Transverse colon (tissue), 4 donors: Measurements from ENCODE around the gene ILF3. TPM values are rescaled to one million over a fixed set of nuclear protein-coding genes. Genes with fewer than 3 reads are reported as not detected.
A peak's percentile ranks its signal among the peaks of the same experiment; 100 is the strongest.

Source experiments
- DNase-seq: peaks from one replicate; pipeline ENCODE4 v3.0.0-alpha.2; 2019
- H3K27ac ChIP-seq, 4 donors: fragments of 200-600 bp; sonication (generic); 2 replicates each; pipeline ENCODE4 v1.5.1; 2016 to 2018; ENCODE audit warnings: inconsistent platforms in 4 of 4
- H3K27me3 ChIP-seq: fragments of 200-600 bp; sonication (generic); 2 replicates; pipeline ENCODE4 v1.5.1; 2017; ENCODE audit warnings: inconsistent platforms
- H3K36me3 ChIP-seq, 4 donors: fragments of 200-600 bp; sonication (generic); 2 replicates each; pipeline ENCODE4 v1.5.1; 2017 to 2019; ENCODE audit warnings: inconsistent platforms in 4 of 4
- H3K4me1 ChIP-seq, 4 donors: fragments of 200-600 bp; sonication (generic); 2 replicates each; pipeline ENCODE4 v1.5.1; 2017 to 2020; ENCODE audit warnings: inconsistent platforms in 4 of 4
- H3K4me3 ChIP-seq, 4 donors: fragments of 200-600 bp; sonication (generic); 1 replicate in 1 of 4; 2 replicates in 3 of 4; pipeline versions ENCODE4 v1.5.1 to v1.6.1; 2017 to 2019; ENCODE audit warnings: inconsistent platforms in 4 of 4
- H3K9me3 ChIP-seq, 2 donors: fragments of 200-600 bp; sonication (generic); 2 replicates each; pipeline ENCODE4 v1.5.1; 2017 to 2019; ENCODE audit warnings: inconsistent platforms in 2 of 2
- EP300 ChIP-seq: sonication (generic); formaldehyde crosslinking; IDR thresholded peaks from one replicate; pipeline ENCODE4 v1.6.1; 2017; ENCODE audit warnings: antibody characterized with exemption, low read depth
- POLR2A ChIP-seq: fragments of 450-650 bp; IDR thresholded peaks from one replicate; pipeline ENCODE4 v1.6.1; 2016; ENCODE audit warnings: antibody characterized with exemption, mild to moderate bottlenecking, moderate library complexity
- POLR2AphosphoS5 ChIP-seq, 3 donors: sonication (generic); formaldehyde crosslinking; IDR thresholded peaks; one replicate each; pipeline ENCODE4 v1.6.1; 2016; ENCODE audit warnings: antibody characterized with exemption in 3 of 3
- WGBS, 2 donors: methylation state at CpG; one replicate each; pipeline ENCODE4 v1.1.5; 2018; ENCODE audit warnings: low coverage in 1 of 2; 5-methylcytosine and 5-hydroxymethylcytosine counted together
- in situ Hi-C, 4 donors: fragments of 200-750 bp; cut with MboI; loops; one replicate each; pipeline versions ENCODE4 v1.15.0 to v1.15.1; 2017; ENCODE audit warnings: low sequenced_read_pairs in 3 of 4, low pct_ligation_motif_present in 1 of 4, low pct_unique_long_range_greater_than_20kb in 1 of 4
- intact Hi-C: fragments of 100-400 bp; cut with DNase I; formaldehyde crosslinking; loops from one replicate; pipeline ENCODE4 v1.15.1; 2023; ENCODE audit warnings: low total_unique reads
- total RNA-seq, 4 donors: library from RNA; depleted of rRNA; stranded (reverse); fragments of >200 nt; gene quantifications; one replicate each; pipeline ENCODE4 v1.1.0, GENCODE V29; 2016
- TF ChIP-seq, protein P1 (sequence below), 5 experiments: fragments of 200-600 bp in 3 of 5; fragments of 450-650 bp in 2 of 5; sonication (generic) in 3 of 5; IDR thresholded peaks; 1 replicate in 2 of 5; 2 replicates in 3 of 5; pipeline ENCODE4 v1.5.1; 2016 to 2017; ENCODE audit warnings: antibody characterized with exemption in 5 of 5, inconsistent platforms in 3 of 5, mild to moderate bottlenecking in 2 of 5, moderate library complexity in 1 of 5

Gene ILF3
- total RNA-seq, 4 donors from 2014 or later, result 73.6 to 242 (median 151) TPM

DNA sequence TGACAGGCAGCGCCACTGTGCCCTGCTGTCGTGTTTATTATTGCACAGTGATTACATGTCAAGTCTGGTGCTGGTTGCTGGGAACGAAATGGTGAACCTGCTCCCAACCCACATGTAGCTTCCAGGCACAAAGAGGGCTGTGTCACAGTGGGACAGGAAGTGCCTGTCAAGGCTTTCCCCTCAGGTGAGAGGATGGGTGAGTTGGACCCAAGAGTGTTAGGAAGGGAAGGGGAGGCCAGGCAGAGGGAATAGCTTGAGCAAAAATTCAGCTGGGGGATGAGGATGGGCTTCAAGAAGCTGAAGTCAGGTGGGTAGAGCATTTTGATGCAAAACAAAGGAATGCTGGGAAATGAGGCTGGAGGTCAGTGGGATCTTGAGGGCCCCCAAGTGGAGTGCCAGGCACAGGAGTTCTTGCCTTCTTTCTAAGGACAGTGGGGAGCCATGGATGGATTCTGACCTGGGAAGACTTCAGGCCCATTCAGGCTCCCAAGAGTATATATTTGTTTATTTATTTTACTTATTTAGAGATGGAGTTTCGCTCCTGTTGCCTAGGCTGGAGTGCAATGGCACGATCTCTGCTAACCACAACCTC, 38.6 kb downstream of the ILF3 start:
- no peak for DNase-seq
- Histone ChIP-seq H3K4me3 (no peak overlapping the region), H3K27ac (no peak overlapping the region), H3K9me3 (no peaks in the 10 kb centered on the region), H3K4me1 (peaks cover 0 to 12% (median 8%) of the 10 kb centered on the region in 4 donors), H3K27me3 (no peaks in the 10 kb centered on the region), H3K36me3 (peaks cover 0 to 21% (median 8%) of the 10 kb centered on the region in 4 donors)
- TF ChIP-seq, protein P1, sequence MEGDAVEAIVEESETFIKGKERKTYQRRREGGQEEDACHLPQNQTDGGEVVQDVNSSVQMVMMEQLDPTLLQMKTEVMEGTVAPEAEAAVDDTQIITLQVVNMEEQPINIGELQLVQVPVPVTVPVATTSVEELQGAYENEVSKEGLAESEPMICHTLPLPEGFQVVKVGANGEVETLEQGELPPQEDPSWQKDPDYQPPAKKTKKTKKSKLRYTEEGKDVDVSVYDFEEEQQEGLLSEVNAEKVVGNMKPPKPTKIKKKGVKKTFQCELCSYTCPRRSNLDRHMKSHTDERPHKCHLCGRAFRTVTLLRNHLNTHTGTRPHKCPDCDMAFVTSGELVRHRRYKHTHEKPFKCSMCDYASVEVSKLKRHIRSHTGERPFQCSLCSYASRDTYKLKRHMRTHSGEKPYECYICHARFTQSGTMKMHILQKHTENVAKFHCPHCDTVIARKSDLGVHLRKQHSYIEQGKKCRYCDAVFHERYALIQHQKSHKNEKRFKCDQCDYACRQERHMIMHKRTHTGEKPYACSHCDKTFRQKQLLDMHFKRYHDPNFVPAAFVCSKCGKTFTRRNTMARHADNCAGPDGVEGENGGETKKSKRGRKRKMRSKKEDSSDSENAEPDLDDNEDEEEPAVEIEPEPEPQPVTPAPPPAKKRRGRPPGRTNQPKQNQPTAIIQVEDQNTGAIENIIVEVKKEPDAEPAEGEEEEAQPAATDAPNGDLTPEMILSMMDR (IDR thresholded peaks at IDR 0.05), result no peak
- TF ChIP-seq POLR2AphosphoS5 (IDR thresholded peaks at IDR 0.05) (no peak), POLR2A (no peak), EP300 (no peak)
- WGBS, 2 donors, result 80 to 82% methylated on average over 1 to 5 of the region's 5 CpGs
- in situ Hi-C loops (no loop called here), intact Hi-C loops (no loop called here)

DNA sequence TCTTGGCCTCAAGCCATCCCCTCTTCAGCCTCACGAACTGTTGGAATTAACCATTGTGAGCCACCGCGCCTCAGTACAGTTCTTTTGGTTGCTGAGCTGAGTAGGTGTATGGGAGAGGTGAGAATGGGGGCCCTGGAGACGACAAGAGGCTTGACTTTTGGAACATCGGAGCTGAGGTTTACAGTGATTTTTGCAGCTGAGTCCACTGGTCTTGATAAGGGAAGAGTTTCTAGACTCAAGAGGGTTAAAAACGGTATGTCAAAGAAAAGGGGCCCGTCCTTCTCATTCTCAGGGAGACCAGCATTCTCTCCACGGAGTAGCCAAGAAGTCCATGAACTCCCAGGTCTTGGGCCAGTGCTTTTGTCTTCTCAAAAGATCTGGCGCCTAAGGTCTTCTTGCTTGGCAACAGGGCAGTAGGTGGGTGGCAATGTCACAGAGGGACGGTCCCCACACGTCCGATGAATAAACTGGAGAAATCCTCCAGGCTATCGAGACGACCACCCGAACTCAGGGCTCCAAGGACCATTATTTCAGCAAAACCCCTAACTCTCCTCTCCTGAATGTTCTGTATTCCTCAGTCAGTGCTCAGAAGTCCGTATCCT, 40.7 kb downstream of the ILF3 start:
- in situ Hi-C loops, result no loop called here
- H3K9me3 ChIP-seq, result no peaks in the 10 kb centered on the region
- 51 to 53% methylated on average over 3 to 16 of the region's 16 CpGs for WGBS, 2 donors
- TF ChIP-seq POLR2A (no peak), POLR2AphosphoS5 (IDR thresholded peaks at IDR 0.05) (no peak), EP300 (no peak)
- TF ChIP-seq, protein P1 (IDR thresholded peaks at IDR 0.05), result no peak
- peak overlapping the region in 1 of 4 donors; percentile 15 for H3K4me3 ChIP-seq
- H3K36me3 ChIP-seq, result peaks cover 0 to 2% (median 0%) of the 10 kb centered on the region in 4 donors
- intact Hi-C loops, result no loop called here
- DNase-seq, result no peak
- H3K4me1 ChIP-seq, result peaks cover 0 to 12% (median 8%) of the 10 kb centered on the region in 4 donors
- H3K27me3 ChIP-seq, result no peaks in the 10 kb centered on the region
- H3K27ac ChIP-seq, result no peak overlapping the region

DNA sequence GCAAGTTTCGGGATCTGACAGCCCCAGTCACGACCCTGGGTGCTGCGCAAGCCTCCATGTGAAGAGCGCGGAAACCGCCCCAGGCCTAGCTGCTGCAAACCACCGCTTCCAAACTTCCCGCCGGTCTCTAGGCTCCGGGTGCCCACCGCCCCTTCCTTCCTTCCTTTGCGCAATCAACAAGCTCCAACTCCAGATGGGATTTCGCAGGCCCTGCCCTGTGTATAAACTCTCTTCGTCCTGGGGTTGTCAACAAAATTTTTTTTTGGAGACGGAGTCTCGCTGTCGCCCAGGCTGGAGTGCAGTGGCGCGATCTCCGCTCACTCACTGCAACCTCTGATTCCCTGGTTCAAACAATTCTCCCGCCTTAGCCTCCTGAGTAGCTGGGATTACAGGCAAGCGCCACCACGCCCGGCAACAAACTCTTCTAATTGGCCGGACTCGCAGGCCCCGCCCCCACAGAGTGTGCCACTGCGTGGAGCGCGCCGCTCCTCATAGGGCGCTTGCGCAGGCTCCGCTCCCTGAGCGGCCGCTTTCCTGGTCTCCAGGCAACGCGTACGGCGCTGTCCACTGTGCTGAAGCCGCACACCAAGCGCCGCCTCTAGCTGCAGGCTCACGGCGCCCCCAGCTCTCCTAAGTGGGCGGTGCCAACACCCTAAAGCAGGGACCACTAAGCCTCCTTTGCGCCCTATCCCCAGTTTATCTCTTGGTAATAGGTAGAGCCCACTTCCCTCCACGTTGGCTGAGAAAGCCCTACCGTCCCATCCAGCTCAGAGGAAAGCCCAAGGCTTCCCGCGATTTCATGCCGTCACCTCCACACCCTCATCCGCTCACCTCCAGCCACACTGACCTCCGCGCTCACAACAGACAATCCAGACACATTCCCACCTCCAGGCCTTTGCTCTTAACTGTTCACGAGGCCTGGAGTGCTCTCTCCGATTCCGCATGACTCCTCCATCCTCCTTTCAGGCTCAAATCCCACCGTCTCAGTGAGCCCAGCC, 41.6 kb downstream of the ILF3 start:
- no peak for TF ChIP-seq POLR2A
- TF ChIP-seq EP300, result no peak
- TF ChIP-seq POLR2AphosphoS5 (IDR thresholded peaks at IDR 0.05), result no peak
- TF ChIP-seq, protein P1 (IDR thresholded peaks at IDR 0.05), result no peak
- in situ Hi-C loops, result no loop called here
- H3K4me1 ChIP-seq, result peaks cover 0 to 15% (median 8%) of the 10 kb centered on the region in 4 donors
- no peaks in the 10 kb centered on the region for H3K36me3 ChIP-seq
- H3K27ac ChIP-seq, result no peak overlapping the region
- peak; percentile 94 for DNase-seq
- 17 to 19% methylated on average over 12 to 59 of the region's 59 CpGs for WGBS, 2 donors
- no peaks in the 10 kb centered on the region for H3K9me3 ChIP-seq
- H3K27me3 ChIP-seq, result no peaks in the 10 kb centered on the region
- H3K4me3 ChIP-seq, result peak overlapping the region in 1 of 4 donors; percentile 15
- intact Hi-C loops, result no loop called here
